Measurements from ENCODE around the gene TMEM154.

DNA sequence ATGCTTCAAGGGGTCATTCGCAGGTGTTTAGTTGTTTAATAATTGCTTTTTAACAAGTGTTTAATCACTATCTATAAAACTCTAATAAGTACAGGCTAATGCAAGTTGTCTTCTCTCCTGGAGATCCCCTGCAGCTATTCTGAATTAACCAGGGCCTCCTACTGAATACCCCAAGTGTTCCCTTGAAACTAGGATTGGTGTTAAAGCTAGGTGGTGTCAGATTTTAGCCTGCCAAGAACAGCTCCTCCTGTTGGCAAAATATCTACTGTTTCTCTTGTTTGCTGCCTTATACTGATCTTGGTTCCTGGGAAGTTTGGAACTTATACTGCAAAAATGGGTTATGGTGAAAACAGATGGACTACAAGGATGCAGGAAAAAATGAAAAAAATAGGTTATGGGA lies 26.1 kb upstream of the TMEM154 start:
- TF ChIP-seq, protein P1, sequence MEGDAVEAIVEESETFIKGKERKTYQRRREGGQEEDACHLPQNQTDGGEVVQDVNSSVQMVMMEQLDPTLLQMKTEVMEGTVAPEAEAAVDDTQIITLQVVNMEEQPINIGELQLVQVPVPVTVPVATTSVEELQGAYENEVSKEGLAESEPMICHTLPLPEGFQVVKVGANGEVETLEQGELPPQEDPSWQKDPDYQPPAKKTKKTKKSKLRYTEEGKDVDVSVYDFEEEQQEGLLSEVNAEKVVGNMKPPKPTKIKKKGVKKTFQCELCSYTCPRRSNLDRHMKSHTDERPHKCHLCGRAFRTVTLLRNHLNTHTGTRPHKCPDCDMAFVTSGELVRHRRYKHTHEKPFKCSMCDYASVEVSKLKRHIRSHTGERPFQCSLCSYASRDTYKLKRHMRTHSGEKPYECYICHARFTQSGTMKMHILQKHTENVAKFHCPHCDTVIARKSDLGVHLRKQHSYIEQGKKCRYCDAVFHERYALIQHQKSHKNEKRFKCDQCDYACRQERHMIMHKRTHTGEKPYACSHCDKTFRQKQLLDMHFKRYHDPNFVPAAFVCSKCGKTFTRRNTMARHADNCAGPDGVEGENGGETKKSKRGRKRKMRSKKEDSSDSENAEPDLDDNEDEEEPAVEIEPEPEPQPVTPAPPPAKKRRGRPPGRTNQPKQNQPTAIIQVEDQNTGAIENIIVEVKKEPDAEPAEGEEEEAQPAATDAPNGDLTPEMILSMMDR (conservative IDR thresholded peaks at IDR 0.05; ENCODE audit: low read depth, low read length): no peak; the same call in 1 of the 2 replicates
- TF ChIP-seq EZH2 (IDR thresholded peaks at IDR 0.05; ENCODE audit: low read length, unreplicated experiment) (no peak), EZH2phosphoT487 (IDR thresholded peaks at IDR 0.05; ENCODE audit: borderline replicate concordance, low read length) (no peak)

All from PC-3 (cell line).